A204.1 (cell line): ENCODE data around the gene KLHL30.
"Not testable (repeated sequence)": the region's sequence is repeated elsewhere in the genome, so short reads cannot be mapped to it uniquely, and the experiment has no call there.

Experiments used
- FAIRE-seq: peaks from 2 replicates; lab custom pipeline; 2012; peaks lifted over from hg19 to GRCh38; lab: Jason Lieb, UNC

KLHL30 gene

GRCh38 chr2:238102865-238103264 is 35.6 kb upstream of the KLHL30 start:
- no peak for FAIRE-seq

DNA sequence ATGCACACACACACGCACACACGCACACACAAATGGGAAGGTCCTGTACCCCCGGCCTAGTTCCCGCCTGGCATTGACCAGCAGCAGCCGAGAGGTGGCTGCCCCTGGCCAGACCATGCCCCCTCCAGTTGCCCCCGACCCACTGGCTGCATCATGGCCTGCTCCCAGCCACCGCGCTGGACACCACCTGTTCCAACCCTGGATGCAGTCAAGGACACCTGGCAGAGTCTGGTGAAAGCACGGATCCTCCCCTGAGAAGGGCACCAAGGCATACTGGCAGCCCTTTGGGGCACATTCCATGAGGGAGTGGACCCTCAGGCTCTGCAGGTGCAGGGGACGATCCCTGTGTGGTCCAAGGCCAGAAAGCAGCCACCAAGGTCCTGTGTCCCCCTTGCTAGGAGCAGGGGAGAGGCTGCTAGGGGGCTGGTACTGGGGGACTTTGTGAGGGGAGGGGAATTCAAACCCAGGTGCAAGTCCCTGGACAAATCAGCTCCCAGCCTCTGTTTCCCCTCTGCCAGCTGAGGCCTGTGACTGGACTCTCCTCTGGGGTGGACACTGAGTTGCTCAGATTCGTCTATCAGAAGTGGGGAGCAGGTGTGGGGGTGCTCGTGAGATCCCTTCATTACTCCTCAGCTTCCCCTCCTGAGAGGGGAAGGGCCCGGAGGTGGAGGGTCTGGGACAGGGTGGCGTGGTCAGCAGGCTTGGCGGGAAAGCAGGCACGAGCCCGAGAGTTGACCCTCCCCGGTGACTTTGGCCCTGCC is 34.8 kb upstream of the KLHL30 start:
- FAIRE-seq, result no peak

- no peak for FAIRE-seq
Observed at GRCh38 chr2:238104226-238104690, 34.2 kb upstream of the KLHL30 start.

DNA sequence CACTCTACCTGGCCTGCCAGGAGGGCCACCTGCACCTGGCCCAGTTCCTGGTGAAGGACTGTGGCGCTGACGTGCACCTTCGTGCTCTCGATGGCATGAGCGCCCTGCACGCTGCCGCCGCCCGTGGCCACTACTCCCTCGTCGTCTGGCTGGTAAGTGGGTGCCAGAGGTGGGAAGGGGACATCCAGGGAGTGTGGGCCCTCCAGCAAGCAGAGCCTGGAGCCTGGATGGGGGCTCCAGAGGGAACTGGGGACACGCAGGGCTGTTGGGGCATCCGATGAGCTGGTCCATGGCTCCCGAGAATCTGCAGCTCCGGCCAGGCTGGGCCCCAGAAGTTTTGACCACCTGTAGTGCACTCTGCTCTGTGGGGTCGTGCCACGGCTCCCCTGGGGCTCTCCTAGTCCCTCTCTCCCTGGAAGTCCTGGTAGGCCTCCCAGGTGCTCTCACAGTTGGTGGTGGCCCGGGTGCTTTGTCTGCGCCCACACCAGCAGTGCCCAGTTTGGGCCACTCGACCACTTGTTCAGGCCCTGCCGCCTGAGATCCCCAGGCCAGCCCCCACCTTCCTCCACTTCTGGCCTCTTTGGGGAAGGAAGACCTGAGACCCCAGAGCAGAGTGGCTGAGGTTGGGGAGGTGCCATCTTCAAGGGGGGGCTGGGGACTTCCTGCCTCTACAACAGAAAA is 33.6 kb upstream of the KLHL30 start:
- FAIRE-seq, result no peak

- no peak for FAIRE-seq
Observed at GRCh38 chr2:238105506-238106338, 32.7 kb upstream of the KLHL30 start.

- no peak for FAIRE-seq
Observed at GRCh38 chr2:238106339-238106697, 32.1 kb upstream of the KLHL30 start.

DNA sequence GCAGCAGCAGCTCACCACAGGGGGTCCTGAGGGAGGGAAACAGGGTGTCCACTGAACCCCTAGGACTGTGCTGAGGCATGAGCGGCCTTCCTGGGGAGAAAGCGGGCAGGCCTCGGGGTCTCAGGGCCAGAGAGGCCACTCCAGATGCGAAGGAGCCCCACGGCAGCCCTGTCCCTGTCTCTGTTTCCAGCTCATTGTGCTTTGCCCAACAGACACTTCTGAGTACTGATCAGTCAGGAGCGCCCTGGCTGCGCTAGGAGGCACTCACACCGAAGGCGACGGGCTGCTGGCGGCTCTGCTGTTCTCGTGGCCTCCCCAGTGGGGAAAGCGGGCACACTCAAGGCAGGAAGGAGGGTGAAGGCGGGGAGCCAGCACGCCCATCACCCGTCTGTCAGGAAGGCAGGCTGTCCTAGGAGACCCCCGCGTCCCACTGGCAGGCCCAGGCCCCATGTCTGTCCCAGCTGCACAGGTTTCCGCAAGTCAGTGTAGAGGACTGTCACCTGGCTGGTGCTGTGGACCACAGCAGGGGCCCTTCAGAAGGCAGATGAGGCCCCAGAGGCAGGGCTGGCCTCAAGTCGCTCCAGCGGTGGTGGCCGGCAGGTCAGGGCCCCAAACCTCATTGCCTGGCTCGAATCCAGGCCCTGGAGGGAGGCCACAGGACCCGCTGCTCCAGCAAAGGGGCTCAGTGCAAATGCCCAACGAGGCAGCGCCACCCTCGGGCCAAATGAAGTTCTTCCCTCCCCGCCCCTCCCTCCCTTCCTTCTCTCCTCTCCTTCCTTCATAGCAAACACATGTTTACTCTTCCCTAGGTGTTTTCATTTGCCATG is 31.6 kb upstream of the KLHL30 start:
- no peak for FAIRE-seq

DNA sequence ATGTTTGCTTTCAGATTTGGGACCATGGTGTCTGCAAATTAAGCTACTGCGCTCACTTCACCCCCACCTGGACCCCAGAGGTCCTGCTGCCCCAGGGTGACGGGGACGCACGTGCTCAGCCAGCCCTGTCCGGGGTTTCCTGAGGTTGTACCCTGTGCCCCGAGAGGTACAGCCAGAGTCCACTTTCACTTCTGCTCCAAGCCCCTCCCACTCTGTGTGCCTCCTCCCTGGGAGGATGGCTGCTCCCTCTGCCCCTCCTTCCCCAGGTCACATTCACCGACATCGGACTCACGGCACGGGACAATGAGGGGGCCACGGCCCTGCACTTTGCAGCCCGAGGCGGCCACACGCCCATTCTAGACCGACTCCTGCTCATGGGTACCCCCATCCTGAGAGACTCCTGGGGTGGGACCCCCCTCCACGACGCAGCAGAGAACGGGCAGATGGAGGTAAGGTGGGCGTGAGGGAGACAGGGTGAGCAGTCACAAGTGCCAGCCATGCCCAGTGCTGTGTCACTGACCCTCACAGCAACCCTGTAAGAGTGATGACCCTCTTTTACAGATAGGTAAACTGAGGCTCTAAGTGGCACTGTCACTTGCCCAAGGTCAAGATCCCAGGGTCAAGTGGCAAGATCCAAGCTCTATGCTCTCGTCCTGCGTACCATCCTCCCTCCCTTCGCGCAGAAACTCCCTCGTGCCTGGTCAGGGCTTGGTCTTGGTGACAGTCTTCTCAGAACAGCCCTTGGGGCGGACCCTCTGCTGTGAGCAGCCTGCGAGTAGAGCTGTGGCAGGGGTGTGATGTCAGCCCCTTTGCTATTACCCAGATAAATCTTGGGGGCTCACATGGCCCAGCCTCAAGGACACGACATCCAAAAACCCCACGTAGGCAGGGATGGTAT is 30.7 kb upstream of the KLHL30 start:
- no peak for FAIRE-seq

DNA sequence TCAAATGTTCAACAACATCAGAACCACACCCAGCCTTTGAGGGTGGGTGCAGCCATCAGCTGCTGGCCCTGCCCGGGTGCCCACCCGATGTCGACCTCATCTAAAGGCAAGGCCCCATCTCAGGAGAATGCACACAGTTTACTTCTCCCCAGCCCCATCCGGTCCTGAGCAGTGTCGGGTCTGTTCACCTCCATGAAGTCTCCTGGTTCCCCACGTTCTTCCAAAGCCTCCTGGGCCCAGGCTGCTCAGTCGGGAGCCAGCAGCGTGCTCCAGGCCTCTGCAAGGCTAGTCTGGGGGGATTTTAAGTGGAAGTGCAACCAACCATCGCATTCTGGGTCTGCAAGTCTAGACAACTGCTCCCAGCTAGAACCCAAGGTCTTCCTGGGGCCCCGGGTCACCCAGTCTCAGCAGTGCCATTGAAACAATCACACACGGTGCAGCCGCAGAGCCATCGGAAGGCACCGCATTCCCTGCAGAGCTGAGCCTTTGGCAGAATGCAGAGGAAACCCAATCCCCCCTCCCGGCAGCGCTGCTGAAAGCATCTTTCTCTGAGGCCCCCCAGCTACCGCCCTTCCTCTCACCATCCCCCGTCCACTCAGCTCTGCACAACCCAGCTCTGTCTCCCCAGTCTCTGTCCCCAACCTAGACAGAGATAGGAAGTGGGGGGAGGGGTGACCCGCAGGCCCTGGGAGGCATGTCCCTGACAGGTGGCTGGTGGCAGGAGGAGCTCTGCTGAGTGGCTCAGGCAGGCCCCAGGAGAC is 29.9 kb upstream of the KLHL30 start:
- no peak for FAIRE-seq

DNA sequence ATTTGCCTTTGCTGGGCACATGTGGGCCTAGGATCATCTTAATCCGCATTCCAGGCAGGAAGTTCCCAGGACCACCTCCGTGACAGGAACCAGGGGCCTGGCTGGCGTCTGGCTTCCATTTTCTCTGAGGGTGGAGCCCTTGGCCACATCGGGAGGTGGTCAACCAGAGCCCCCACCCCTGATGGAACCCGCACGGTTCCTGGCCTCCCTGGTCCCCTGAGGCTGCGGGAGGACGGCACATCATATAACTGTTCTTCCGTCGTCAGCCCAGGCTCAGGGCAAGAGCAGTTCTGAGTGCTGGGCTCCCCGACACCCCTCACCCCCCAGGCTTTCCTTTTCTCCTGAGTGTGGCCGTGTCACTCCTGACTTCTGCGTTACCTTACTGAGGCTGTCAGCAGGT is 24.9 kb upstream of the KLHL30 start:
- FAIRE-seq, result no peak

DNA sequence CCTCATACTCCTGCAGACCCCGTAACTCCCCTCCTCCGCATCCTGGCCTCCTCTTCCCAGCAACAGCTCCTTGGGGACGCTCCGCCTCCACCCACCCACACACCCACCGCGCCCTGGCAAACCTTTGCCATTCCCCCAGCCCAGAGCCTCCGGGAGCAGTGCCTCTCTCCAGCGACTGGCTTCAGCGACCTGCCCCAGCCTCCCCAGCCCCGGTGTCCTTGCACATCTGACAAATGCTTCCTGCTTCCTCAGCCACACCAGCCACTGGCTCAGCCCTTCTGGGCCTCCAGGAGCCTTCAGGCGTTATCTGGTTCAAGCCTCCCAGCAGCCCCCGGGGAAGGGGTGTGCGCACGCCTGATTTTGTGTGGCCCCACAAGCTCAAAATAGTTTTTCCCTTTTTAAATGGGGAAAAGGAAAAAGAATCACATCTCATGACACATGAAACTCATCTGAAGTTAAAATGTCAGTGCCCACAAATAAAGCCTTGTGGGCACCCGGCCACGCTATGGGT is 24.1 kb upstream of the KLHL30 start:
- no peak for FAIRE-seq

DNA sequence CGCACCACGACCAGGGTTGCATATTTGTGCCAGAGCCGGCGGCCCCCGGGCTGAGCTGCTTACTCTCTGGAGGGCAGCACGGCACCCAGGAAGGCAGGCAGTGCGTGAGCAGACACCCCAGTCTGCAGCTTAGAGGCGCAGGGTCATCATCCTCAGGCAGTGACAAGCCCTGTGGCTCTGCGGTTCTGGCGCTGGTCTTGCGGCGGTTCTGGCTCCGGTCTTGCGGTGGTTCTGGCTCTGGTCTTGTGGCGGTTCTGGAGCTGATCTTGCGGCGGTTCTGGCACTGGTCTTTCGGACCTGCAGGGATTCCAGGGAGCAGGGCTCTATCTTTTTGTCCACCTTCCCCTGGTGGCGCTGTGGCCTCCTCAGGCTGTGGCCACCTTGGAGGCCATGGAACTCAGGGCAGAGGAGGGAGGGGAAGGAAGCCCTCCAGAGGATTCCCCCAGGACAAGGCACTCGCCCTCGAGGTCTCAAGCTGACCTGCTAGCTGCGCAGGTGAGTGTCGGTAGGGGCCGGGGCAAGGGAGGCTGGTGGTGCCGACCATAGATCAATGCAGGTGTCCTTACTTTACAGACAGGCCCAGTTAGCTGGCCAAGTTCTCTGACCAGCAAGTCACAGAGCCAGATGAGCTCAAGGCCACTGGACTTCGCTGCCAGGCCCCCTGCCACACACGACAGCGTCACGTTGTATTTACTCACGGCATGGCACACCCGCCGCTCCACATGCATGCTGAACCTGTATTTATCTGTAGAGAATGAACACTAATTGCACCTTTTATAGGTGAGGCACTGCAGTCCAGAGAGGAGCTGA is 23.4 kb upstream of the KLHL30 start:
- FAIRE-seq, result no peak

GRCh38 chr2:238115709-238116108 is 22.8 kb upstream of the KLHL30 start:
- FAIRE-seq, result not testable (repeated sequence)

DNA sequence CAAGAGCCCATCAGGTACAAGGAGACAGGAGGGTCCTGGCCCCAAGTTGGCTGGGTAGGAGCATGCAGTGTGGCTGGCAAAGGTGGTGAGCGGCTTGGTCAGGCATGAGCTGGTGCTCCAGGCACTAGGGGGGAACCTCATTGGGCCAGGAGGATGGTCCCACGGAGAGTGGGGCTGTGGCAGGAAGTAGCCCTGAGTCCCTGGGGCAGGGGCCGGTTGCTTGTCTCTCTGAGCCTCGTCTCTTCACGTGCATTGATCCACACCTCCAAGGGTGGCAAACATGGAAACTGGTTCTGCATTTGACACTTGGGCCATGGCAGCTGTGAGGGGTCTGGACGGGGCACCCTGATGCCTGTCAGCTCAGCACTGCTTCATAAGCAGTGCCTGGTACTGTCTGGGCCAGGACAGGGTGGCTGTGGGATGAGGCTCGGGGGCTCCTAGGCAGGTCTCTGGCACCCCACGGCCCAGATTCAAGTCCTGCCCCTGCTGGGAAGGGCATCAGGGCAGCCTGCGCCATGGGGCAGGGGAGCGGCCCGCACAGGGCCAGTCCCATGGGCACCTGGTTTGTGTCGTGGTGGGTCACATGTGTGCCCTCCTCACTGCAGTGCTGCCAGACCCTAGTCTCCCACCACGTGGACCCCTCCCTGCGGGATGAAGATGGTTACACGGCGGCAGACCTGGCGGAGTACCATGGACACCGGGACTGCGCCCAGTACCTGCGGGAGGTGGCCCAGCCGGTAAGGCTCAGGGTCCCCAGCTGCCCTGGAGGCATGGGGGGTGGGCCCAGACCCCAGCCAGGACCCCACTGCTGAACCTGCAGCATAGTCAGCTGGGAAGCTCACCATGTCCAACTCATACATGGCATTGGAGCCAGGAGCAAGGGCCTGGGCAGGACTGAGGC is 21.9 kb upstream of the KLHL30 start:
- no peak for FAIRE-seq

DNA sequence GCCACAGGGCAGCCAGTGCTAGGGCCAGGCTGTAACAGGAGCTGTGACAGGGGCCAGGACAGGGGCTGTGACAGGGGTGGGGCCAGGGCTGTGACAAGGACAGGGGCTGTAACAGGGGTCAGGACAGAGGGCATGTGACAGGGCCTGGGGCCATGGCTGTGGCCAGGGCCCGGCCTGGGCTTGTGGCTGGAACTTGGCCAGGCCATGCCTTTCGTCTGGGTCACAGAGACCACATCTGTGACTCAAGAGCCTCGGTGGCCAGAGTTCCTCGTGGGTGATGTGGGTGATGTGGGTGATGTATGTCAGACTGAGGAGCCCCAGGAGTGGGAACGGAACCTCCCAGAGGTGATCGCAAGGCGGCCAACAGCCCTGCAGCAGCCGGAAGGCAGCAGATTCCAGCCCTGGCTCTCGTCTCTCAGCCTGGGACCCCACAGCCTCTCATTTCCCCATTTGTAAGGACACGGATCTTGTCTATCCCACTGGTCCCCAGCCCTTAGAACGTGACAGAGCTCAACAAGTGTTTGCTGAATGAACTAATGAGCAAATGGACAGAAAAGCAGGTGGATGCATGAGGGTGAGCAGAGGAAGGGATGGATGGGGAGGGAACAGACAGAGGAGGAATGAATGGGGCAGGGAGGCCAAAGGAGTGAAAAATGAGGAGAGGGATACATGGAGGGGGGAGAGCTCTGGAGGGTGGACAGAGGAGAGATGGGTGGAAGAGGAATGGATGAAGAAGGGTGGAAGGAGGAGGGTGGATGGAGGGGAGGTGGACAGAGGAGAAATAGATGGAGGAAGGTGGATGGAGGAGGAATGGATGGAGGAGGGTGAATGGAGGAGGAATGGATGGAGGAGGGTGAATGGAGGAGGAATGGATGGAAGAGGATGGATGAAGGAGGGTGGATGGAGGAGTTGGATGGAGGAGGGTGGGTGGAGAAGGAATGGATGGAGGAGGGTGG is 21.0 kb upstream of the KLHL30 start:
- no peak for FAIRE-seq

- no peak for FAIRE-seq
Observed at GRCh38 chr2:238119756-238120462, 18.6 kb upstream of the KLHL30 start.
